ENCODE measurements around the gene PTPRA.

PTPRA gene

DNA sequence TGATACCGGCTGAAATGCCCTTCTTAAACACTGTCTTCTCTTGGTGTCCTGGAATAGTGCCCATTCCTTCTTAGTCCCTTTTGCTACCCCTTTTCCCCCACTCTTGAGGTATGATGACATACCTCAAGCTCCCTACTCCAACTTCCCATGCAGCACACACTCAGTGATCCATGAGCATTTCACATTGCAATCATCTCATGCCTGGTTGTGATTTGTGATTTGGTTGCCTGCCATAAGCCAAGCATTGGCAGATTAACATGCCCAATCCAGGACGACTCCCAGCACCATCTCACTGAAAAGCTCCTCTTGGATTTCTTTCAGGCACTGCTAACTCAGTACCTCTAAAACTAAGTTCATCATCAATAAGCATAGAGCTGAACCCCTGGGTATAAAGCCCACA lies 14.7 kb upstream of the PTPRA start:
- no peak for DNase-seq (ENCODE audit: low spot score)

GRCh38 chr20:2859330-2860121 lies 13.8 kb upstream of the PTPRA start:
- no peak for DNase-seq (ENCODE audit: low spot score)

- DNase-seq (ENCODE audit: low spot score), result no peak
Observed at GRCh38 chr20:2864626-2865025, 8.7 kb upstream of the PTPRA start.

DNA sequence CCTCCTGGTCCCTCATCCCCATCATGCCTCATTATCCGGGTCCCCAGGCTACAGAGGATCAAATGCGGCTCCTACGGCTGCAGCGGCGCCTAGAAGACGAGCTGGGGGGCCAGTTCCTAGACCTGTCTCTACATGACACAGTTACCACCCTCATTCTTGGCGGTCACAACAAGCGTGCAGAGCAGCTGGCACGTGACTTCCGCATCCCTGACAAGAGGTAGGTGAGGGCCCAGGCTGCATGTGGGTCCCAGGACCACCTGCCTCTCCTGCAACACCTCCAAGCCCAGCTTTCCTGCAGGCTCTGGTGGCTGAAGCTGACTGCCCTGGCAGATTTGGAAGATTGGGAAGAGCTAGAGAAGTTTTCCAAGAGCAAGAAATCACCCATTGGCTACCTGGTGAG lies 8.2 kb upstream of the PTPRA start:
- no peak for DNase-seq (ENCODE audit: low spot score)

DNA sequence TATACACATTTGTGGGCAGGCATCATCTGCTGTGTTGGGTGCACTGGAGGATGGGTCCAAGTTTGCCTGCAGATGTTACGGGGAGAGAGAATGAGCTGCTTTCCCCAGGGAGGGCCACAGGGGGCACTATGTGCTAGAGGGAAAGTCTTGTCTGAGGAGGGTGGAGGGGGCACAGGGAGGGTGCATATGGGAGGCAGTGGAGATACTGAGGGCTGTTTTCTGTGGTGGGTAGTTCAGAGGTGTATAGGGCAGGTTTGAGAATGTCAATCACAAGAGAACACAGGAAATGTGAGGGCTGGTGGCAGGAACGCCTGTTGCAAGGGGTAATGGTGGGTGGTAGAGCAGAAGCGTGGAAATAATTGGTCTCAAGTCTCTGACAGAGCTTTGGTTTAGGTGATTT lies 7.7 kb upstream of the PTPRA start:
- no peak for DNase-seq (ENCODE audit: low spot score)

DNA sequence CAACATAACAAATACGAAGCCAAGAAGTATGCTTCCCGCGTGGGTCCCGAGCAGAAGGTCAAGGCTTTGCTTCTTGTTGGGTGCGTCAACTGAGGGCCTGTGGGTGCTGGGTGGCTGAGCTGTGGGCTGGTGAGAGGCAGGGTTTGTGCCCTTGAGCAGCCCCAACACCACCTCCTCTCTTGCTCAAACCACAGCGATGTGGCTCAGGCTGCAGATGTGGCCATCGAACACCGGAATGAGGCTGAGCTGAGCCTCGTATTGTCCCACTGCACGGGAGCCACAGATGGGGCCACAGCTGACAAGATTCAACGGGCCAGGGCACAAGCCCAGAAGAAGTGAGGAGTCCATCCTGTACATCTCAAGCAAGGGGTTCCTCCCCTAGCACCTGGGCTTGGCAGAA lies 7.0 kb upstream of the PTPRA start:
- DNase-seq (ENCODE audit: low spot score), result no peak

DNA sequence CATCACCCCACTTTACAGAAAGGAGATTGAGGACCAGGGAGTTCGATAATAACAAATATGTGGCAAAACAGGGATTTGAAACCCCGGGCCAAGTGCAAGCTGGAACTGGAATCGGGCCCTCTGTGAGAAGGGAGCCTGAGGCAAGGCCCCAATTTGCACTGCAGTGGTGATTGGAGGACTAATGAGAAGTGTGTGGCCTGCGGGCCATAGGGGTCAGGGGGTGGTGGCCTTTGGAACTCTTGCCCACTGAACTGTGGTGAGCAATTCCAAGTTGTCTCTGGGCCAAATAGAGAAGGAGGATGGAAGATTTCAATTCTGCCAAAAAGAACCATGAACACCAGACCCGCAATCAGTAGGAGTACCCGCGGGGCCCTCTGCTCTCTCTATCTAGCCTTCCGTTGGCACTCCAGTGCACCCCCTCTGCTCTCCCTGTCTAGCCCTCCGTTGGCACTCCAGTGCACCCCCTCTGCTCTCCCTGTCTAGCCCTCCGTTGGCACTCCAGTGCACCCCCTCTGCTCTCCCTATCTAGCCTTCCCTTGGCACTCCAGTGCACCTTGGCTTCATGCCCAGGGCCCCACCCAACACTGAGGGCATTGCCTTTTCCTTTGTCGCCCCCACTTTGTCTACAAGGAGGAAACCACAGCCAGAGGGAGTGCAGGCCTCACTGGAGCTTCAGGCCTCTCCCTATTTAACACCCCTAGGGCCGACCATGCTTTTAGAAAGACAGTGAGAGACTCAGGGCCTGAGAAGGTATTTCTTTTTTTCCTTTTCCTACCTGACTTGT lies 6.0 kb upstream of the PTPRA start:
- no peak for DNase-seq (ENCODE audit: low spot score)

DNA sequence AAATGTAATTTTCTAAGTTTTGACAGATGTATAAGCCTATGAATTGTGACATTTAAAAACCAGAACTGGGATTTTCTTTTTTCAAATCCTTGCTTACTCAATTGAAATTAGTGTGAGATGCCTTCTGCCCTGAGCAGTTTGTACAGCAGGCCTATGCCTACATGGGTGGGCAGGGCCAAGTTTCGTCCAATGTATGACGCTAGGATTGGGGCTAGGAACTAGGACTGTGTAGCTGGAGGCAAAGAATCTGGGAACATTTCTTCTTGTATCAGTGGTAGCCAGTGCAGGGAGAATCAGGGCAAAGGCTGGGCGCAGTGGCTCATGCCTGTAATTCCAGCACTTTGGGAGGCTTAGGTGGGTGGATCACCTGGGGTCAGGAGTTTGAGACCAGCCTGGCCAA lies 3.9 kb upstream of the PTPRA start:
- DNase-seq (ENCODE audit: low spot score), result no peak

- no peak for DNase-seq (ENCODE audit: low spot score)
Observed at GRCh38 chr20:2871111-2871465, 2.2 kb upstream of the PTPRA start.

GRCh38 chr20:2871661-2872458 lies 1.4 kb upstream of the PTPRA start:
- no peak for DNase-seq (ENCODE audit: low spot score)

DNA sequence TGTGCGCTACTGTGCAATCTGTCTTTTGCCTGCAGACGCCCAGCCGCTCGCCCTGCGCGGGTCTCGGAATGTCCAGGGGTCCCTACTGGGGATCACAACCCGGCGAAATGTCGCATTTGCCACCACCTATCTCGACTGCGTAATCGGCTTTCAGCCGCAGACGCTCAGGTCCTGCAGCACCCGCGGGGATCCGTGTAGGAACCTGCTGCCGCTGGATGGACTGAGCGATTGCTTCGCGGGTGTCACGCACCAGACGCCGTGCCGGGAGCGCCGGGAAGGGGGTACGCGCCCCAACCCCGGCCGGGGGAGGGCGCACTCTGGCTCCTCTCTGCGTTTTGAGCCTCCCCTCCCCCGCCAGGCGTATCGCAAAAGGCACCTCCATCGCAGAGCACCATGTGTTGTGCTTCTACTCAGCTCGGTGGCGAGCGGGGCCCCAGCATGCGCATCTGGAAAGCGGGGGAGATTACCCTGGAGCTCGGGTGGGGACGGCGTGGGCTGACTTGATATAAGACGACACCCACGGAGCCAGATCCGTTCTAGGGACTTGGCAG lies 747 bp upstream of the PTPRA start:
- peak; percentile 83 for DNase-seq (ENCODE audit: low spot score)

GRCh38 chr20:2873747-2874041 lies 413 bp downstream of the PTPRA start:
- peak; percentile 26 for DNase-seq (ENCODE audit: low spot score)

GRCh38 chr20:2874456-2874855 lies 1.2 kb downstream of the PTPRA start:
- DNase-seq (ENCODE audit: low spot score), result peak; percentile 24

- DNase-seq (ENCODE audit: low spot score), result no peak
Observed at GRCh38 chr20:2875690-2876203, 2.5 kb downstream of the PTPRA start.

- DNase-seq (ENCODE audit: low spot score), result no peak
Observed at GRCh38 chr20:2878515-2878914, 5.2 kb downstream of the PTPRA start.

GRCh38 chr20:2879146-2879545 lies 5.9 kb downstream of the PTPRA start:
- DNase-seq (ENCODE audit: low spot score), result no peak

DNA sequence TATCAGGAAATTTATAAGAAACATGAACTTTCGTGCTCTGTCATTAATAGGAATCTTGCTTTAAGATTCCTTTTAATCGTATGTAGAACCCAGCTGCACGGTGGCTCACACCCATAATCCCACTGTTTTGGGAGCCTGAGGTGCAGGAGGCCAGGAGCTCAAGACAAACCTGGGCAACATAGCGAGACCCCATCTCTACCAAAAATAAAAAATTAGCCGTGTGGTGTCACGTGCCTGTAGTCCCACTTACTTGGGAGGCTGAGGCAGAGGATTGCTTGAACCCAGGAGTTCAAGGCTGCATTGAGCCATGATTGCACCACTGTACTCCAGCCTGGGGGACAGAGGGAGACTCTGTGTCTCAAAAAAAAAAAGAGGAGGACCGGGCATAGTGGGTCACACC lies 7.4 kb downstream of the PTPRA start:
- DNase-seq (ENCODE audit: low spot score), result no peak

DNA sequence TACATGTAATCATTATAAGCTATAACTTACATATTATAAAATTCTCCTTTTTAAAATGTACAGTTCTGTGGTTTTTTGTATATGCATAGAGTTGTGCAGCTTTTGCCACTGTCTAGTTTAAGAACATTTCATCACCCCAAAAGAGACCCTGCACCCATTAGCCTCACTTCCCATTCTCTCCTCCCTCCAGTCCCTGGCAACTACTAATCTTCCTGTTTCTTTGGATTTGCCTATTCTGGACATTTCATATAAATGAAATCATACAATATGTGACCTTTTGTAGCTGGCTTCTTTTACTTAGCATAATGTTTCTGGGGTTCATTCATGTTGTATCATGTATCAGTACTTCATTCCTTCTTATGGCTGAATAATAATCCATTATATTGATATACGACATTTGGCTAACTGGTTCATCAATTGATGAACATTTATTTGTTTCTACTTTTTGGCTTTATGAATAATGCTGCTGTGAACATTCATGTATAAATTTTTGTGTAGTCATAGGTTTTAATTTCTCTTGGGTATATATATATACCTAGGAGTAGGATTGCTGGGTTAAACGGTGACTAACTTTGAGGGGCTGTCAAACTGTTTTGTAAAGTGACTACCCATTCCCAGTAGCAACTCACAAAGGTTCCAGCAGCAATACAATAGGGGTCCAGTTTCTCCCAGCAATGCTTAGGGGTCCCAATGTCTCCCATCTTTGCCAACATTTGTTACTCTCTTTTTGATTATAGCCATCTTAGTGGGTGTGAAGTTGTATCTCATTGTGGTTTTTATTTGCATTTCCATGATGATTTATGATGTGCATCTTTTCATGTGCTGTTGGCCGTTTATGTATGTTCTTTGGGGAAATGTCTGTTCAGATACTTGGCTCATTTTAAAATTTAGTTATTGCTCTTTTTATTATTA lies 10.7 kb downstream of the PTPRA start:
- DNase-seq (ENCODE audit: low spot score), result no peak

DNA sequence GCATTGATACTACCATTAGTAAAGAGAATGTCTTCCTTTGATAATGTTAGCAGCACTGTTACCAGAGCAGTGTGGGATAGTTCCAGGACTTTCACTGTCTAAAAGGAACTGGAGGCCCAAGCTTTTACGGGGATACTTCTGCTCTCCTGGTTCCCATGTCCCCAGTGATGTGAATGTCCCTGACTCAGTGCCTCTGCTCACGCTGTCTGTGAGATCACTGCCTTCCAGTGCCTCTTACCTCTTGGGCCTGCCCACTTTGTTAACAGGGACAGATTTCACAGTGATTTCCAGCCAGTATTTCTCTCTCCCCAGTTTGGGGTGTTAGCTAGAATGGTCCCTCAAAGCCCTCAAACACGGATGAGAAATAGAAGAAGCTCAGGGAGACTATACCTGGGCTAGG lies 14.4 kb downstream of the PTPRA start:
- DNase-seq (ENCODE audit: low spot score), result no peak

GRCh38 chr20:2888224-2888955 lies 15.1 kb downstream of the PTPRA start:
- no peak for DNase-seq (ENCODE audit: low spot score)

DNA sequence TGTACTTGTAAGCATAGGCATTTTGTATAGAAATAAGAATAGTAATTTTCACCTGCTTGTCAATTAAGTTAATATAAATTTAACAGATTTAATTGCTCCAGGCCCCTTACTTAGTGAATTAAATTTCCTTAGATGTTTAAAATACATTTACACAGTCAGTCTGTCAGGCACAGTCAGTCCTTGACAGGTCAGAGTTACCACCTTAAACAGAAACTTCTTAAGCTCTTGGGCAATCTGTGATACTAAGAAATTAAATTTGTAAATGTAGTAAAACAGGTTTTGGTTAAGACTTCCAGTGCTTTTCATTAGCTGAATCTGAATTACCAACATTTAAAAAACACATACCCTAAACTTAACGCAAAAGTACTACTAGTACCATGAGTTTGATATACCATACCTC lies 15.9 kb downstream of the PTPRA start:
- DNase-seq (ENCODE audit: low spot score), result no peak
